NB4 (cell line): ENCODE measurements around the gene NELFA.
"Not testable (repeated sequence)": the region's sequence is repeated elsewhere in the genome, so short reads cannot be mapped to it uniquely, and the experiment has no call there.

ENCODE experiments used
- DNase-seq: peaks from one replicate; pipeline ENCODE4 v3.0.0; 2010; ENCODE audit warnings: low read depth
- H3K4me3 ChIP-seq: one replicate; pipeline ENCODE4 v1.5.1; 2011; ENCODE audit warnings: mild to moderate bottlenecking, low read depth, low read length, moderate library complexity
- MAX ChIP-seq: IDR thresholded peaks from 2 replicates; pipeline ENCODE4 v1.6.1; 2011; ENCODE audit warnings: low read depth, low read length
- MYC ChIP-seq: IDR thresholded peaks from 2 replicates; pipeline ENCODE4 v1.6.1; 2011; ENCODE audit warnings: low read depth, low read length
- POLR2A ChIP-seq: IDR thresholded peaks from 2 replicates; pipeline ENCODE4 v1.6.1; 2011; ENCODE audit warnings: mild to moderate bottlenecking; ENCODE audit not compliant: insufficient read length; ENCODE audit errors: extremely low read depth
- TF ChIP-seq, protein P1 (sequence below): IDR thresholded peaks from one replicate; pipeline ENCODE4 v1.5.1; 2012; ENCODE audit warnings: low read depth, low read length

The NELFA gene

GRCh38 chr4:2006956-2007653 is 1.7 kb downstream of the NELFA start:
- no peak for DNase-seq
- peak overlapping the region; percentile 90 for H3K4me3 ChIP-seq
- TF ChIP-seq, protein P1, sequence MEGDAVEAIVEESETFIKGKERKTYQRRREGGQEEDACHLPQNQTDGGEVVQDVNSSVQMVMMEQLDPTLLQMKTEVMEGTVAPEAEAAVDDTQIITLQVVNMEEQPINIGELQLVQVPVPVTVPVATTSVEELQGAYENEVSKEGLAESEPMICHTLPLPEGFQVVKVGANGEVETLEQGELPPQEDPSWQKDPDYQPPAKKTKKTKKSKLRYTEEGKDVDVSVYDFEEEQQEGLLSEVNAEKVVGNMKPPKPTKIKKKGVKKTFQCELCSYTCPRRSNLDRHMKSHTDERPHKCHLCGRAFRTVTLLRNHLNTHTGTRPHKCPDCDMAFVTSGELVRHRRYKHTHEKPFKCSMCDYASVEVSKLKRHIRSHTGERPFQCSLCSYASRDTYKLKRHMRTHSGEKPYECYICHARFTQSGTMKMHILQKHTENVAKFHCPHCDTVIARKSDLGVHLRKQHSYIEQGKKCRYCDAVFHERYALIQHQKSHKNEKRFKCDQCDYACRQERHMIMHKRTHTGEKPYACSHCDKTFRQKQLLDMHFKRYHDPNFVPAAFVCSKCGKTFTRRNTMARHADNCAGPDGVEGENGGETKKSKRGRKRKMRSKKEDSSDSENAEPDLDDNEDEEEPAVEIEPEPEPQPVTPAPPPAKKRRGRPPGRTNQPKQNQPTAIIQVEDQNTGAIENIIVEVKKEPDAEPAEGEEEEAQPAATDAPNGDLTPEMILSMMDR: no peak
- no peak for TF ChIP-seq POLR2A
- no peak for TF ChIP-seq MYC
- no peak for TF ChIP-seq MAX

DNA sequence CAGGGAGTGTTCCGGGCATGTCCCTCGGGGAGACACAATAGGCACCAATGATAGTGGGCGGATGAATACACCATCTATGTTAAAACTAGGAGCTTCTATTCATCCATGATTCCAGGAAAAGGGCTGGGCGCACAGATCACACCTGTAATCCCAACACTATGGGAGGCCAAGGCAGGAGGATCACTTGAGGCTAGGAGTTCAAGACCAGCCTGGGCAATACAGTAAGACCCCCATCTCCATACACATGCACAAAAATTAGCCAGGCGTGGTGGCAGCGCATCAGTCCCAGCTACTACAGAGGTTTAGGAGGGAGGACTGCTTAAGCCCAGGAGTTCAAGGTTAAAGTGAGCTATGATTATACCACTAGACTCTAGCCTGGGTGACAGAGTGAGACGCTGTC is 2.4 kb downstream of the NELFA start:
- TF ChIP-seq, protein P1: no peak
- TF ChIP-seq POLR2A (no peak), MYC (no peak), MAX (no peak)
- no peak for DNase-seq
- H3K4me3 ChIP-seq: peak overlapping the region; percentile 1

DNA sequence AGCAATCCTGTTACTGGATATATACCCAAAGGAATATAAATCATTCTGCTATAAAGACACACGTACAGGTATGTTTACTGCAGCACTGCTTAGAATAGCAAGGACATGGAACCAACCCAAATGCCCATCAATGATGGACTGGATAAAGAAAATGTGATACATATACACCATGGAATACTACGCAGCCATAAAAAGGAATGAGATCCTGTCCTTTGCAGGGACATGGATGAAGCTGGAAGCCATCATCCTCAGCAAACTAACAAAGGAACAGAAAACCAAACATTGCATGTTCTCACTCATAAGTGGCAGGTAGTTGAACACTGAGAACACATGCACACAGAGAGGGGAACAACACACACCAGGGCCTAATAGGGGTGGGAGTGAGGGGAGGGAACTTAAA is 5.4 kb downstream of the NELFA start:
- H3K4me3 ChIP-seq, DNase-seq: not testable (repeated sequence)

GRCh38 chr4:1999308-1999707 is 9.5 kb downstream of the NELFA start:
- not testable (repeated sequence) for DNase-seq, H3K4me3 ChIP-seq

GRCh38 chr4:1998296-1998695 is 10.5 kb downstream of the NELFA start:
- TF ChIP-seq, protein P1: no peak
- TF ChIP-seq MYC: no peak
- TF ChIP-seq MAX: no peak
- TF ChIP-seq POLR2A: no peak
- no peak for DNase-seq
- no peak overlapping the region for H3K4me3 ChIP-seq

DNA sequence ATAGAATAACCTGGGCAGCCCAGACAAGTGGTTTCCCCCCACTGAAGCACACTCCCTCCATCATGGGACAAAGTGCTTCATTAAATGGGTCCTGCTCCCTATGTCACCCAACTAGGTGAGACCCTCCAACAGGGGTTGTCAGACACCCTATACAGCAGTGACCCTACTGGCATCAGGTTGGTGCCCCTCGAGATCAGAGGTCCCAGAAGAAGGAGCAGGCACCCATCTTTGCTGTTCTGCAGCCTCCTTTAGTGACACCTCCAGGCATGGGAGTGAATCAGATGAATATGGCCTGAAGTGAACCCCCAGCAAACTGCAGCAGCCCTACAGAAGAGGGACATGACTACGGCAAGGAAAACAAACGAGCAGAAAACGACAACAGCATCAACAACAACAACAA is 11.1 kb downstream of the NELFA start:
- no peak overlapping the region for H3K4me3 ChIP-seq
- TF ChIP-seq POLR2A: no peak
- TF ChIP-seq, protein P1: no peak
- no peak for TF ChIP-seq MYC
- TF ChIP-seq MAX: no peak
- no peak for DNase-seq

GRCh38 chr4:1996866-1997611 is 11.7 kb downstream of the NELFA start:
- no peak for DNase-seq
- no peak for TF ChIP-seq MAX
- no peak overlapping the region for H3K4me3 ChIP-seq
